A549 (cell line): Measurements from ENCODE around the gene SPATA1. TPM values are rescaled to one million over a fixed set of nuclear protein-coding genes. Genes with fewer than 3 reads are reported as not detected.

Source experiments
- CBX8 ChIP-seq: fragments of 200-600 bp; sonication (generic); IDR thresholded peaks from 2 replicates; pipeline ENCODE4 v1.6.1; 2016
- CHD4 ChIP-seq: fragments of 200-600 bp; sonication (generic); IDR thresholded peaks from 2 replicates; pipeline ENCODE4 v1.6.1; 2016; ENCODE audit warnings: antibody characterized with exemption, mild to moderate bottlenecking, borderline replicate concordance
- E2F6 ChIP-seq: IDR thresholded peaks from 2 replicates; pipeline ENCODE4 v1.6.1; 2012; ENCODE audit warnings: low read depth, borderline replicate concordance
- EHF ChIP-seq: fragments of 250-450 bp; sonication (Bioruptor Pico); IDR thresholded peaks from 2 replicates; pipeline ENCODE4 v1.5.0; 2020; ENCODE audit warnings: mild to moderate bottlenecking
- EHMT2 ChIP-seq: fragments of 200-600 bp; sonication (generic); IDR thresholded peaks from 2 replicates; pipeline ENCODE4 v1.6.1; 2016; ENCODE audit warnings: antibody characterized with exemption, low read depth, mild to moderate bottlenecking, moderate library complexity
- ELK1 ChIP-seq: fragments of 150-350 bp; IDR thresholded peaks from 2 replicates; pipeline ENCODE4 v1.6.1; 2014; ENCODE audit warnings: low read depth, mild to moderate bottlenecking, low read length
- FOSB ChIP-seq: fragments of 250-450 bp; sonication (Bioruptor Pico); IDR thresholded peaks from 2 replicates; pipeline ENCODE4 v1.5.0; 2020; ENCODE audit warnings: mild to moderate bottlenecking, moderate library complexity
- GATA3 ChIP-seq: IDR thresholded peaks from 2 replicates; pipeline ENCODE4 v1.6.1; 2012; ENCODE audit warnings: borderline replicate concordance
- HEYL ChIP-seq: fragments of 250-450 bp; sonication (Bioruptor Pico); IDR thresholded peaks from 2 replicates; pipeline ENCODE4 v1.8.0; 2021; ENCODE audit warnings: mild to moderate bottlenecking, moderate library complexity
- HMGXB4 ChIP-seq: fragments of 250-450 bp; sonication (Bioruptor Pico); IDR thresholded peaks from 2 replicates; pipeline ENCODE4 v1.5.0; 2021; ENCODE audit warnings: mild to moderate bottlenecking, moderate library complexity, borderline replicate concordance
- HOXB13 ChIP-seq: fragments of 250-450 bp; sonication (Bioruptor Pico); IDR thresholded peaks from 2 replicates; pipeline ENCODE4 v1.5.0; 2020; ENCODE audit warnings: low read depth, mild to moderate bottlenecking, moderate library complexity
- KDM1A ChIP-seq: fragments of 200-600 bp; sonication (generic); IDR thresholded peaks from 2 replicates; pipeline ENCODE4 v1.6.1; 2016; ENCODE audit warnings: low read depth, mild to moderate bottlenecking
- MAZ ChIP-seq: fragments of 150-350 bp; IDR thresholded peaks from 2 replicates; pipeline ENCODE4 v1.6.1; 2014; ENCODE audit warnings: antibody characterized with exemption, low read depth, low read length, borderline replicate concordance
- MYC ChIP-seq: IDR thresholded peaks from 2 replicates; pipeline ENCODE4 v1.6.1; 2012; ENCODE audit warnings: mild to moderate bottlenecking, inconsistent platforms, low read length, improper control_type of control experiment, borderline replicate concordance
- NFE2L2 ChIP-seq: fragments of 150-350 bp; conservative IDR thresholded peaks from 2 replicates; pipeline ENCODE4 v1.6.1; 2014; ENCODE audit warnings: low read length
- RCOR1 ChIP-seq: fragments of 150-350 bp; IDR thresholded peaks from 2 replicates; pipeline ENCODE4 v1.6.1; 2014; ENCODE audit warnings: antibody characterized with exemption, low read length, low read depth
- REST ChIP-seq: fragments of 200-600 bp; sonication (generic); IDR thresholded peaks from 2 replicates; pipeline ENCODE4 v1.6.1; 2016; ENCODE audit warnings: antibody characterized with exemption, mild to moderate bottlenecking, moderate library complexity
- RFX5 ChIP-seq: fragments of 450-650 bp; IDR thresholded peaks from 2 replicates; pipeline ENCODE4 v1.7.1; 2014; ENCODE audit warnings: antibody characterized with exemption, mild to moderate bottlenecking, moderate library complexity
- RNF2 ChIP-seq: fragments of 200-600 bp; sonication (generic); IDR thresholded peaks from 2 replicates; pipeline ENCODE4 v1.6.1; 2016; ENCODE audit warnings: low read depth, mild to moderate bottlenecking, antibody characterized with exemption, moderate library complexity, borderline replicate concordance
- SREBF2 ChIP-seq: fragments of 450-650 bp; IDR thresholded peaks from 2 replicates; pipeline ENCODE4 v1.6.1; 2014; ENCODE audit warnings: mild to moderate bottlenecking, moderate library complexity
- TFCP2L1 ChIP-seq: fragments of 250-450 bp; sonication (Bioruptor Pico); IDR thresholded peaks from 2 replicates; pipeline ENCODE4 v1.5.0; 2021; ENCODE audit warnings: mild to moderate bottlenecking
- ZFP36 ChIP-seq: fragments of 450-650 bp; IDR thresholded peaks from 2 replicates; pipeline ENCODE4 v1.6.1; 2014; ENCODE audit warnings: borderline replicate concordance; ENCODE audit not compliant: partially characterized antibody
- polyA plus RNA-seq, 4 experiments: library from polyadenylated mRNA; depleted of rRNA in 3 of 4; stranded (reverse); fragments of >200 nt; fragmentation: RNase III in 1 of 4; extraction: RNeasy Plus Mini Kit Qiagen cat#74134 plus additional on column Dnase treatment in 1 of 4; gene quantifications; 2 replicates in 3 of 4; 3 replicates in 1 of 4; pipeline ENCODE4 v1.2.3, GENCODE V29; 2011 to 2017

Gene SPATA1
- polyA plus RNA-seq, 2 of the 4 experiments (the other 2 are of a cell fraction), result 0.49 to 1.2 TPM

- TF ChIP-seq E2F6 (0 out of 2 replicates have a peak, but pooled peaks have one; percentile 67), REST (peak; percentile 40; the same call in 1 of the 2 replicates), TFCP2L1 (CRISPR knock-in tag) (no peak), RCOR1 (no peak), EHF (0 out of 2 replicates have a peak, but pooled peaks have one; percentile 49), ZFP36 (no peak), HOXB13 (CRISPR knock-in tag) (0 out of 2 replicates have a peak, but pooled peaks have one; percentile 67), HMGXB4 (CRISPR knock-in tag) (no peak), MYC (no peak), RFX5 (no peak), RNF2 (no peak), KDM1A (no peak), HEYL (no peak), ELK1 (no peak), EHMT2 (peak; percentile 96), CHD4 (no peak), NFE2L2 (no peak), FOSB (CRISPR knock-in tag) (no peak), GATA3 (no peak), CBX8 (no peak), SREBF2 (no peak), MAZ (no peak)
Measured at GRCh38 chr1:84478876-84479868, 27.0 kb upstream of the SPATA1 start, which contains the start of gene RPF1 (continued).
